HCT116 (cell line): Measurements from ENCODE around the gene ACOXL. TPM values are rescaled to one million over a fixed set of nuclear protein-coding genes. Genes with fewer than 3 reads are reported as not detected.

ENCODE experiments used
- CBX3 ChIP-seq: IDR thresholded peaks from 2 replicates; pipeline ENCODE4 v1.6.1; 2012; ENCODE audit warnings: low read depth
- CTCF ChIP-seq, 3 experiments: fragments of 200-600 bp in 1 of 3; sonication (generic) in 1 of 3; IDR thresholded peaks in 2 of 3; conservative IDR thresholded peaks in 1 of 3; 2 replicates each; pipeline ENCODE4 v1.5.1; 2012 to 2017; ENCODE audit warnings: low read depth in 2 of 3, low read length in 2 of 3, antibody characterized with exemption in 1 of 3, borderline replicate concordance in 1 of 3, control low read depth in 1 of 3, mild to moderate bottlenecking in 1 of 3, mixed read lengths in 1 of 3, mixed run types in 1 of 3, moderate library complexity in 1 of 3; ENCODE audit not compliant: insufficient read depth in 1 of 3
- EGR1 ChIP-seq: IDR thresholded peaks from 2 replicates; pipeline ENCODE4 v1.6.1; 2012; ENCODE audit warnings: low read depth
- ELF1 ChIP-seq: IDR thresholded peaks from 2 replicates; pipeline ENCODE4 v1.6.1; 2012; ENCODE audit warnings: low read depth, borderline replicate concordance
- JUND ChIP-seq: IDR thresholded peaks from 2 replicates; pipeline ENCODE4 v1.6.1; 2012
- MAX ChIP-seq: IDR thresholded peaks from 2 replicates; pipeline ENCODE4 v1.6.1; 2012
- POLR2A ChIP-seq: IDR thresholded peaks from 2 replicates; pipeline ENCODE4 v1.7.0; 2011; ENCODE audit warnings: borderline replicate concordance; ENCODE audit not compliant: insufficient read depth, insufficient read length; ENCODE audit errors: extremely low read depth
- POLR2AphosphoS5 ChIP-seq: IDR thresholded peaks from 2 replicates; pipeline ENCODE4 v1.6.1; 2011; ENCODE audit warnings: mild to moderate bottlenecking, low read depth, low read length, moderate library complexity
- RAD21 ChIP-seq: IDR thresholded peaks from 2 replicates; pipeline ENCODE4 v1.6.1; 2012; ENCODE audit warnings: low read depth, mild to moderate bottlenecking
- SP1 ChIP-seq: IDR thresholded peaks from 2 replicates; pipeline ENCODE4 v1.6.1; 2012; ENCODE audit warnings: low read depth
- SRF ChIP-seq: IDR thresholded peaks from 2 replicates; pipeline ENCODE4 v1.6.1; 2012; ENCODE audit warnings: low read depth
- ZNF274 ChIP-seq: fragments of 200-500 bp; sonication (Bioruptor generic); IDR thresholded peaks from 2 replicates; pipeline ENCODE4 v1.6.1; 2014; ENCODE audit warnings: mild to moderate bottlenecking, low read depth, low read length, inconsistent platforms
- total RNA-seq: library from RNA; stranded (reverse); gene quantifications from one replicate; pipeline ENCODE4 v1.2.1, GENCODE V29; 2021; ENCODE audit not compliant: unreplicated experiment
- TF ChIP-seq, protein P1 (sequence below): IDR thresholded peaks from 2 replicates; pipeline ENCODE4 v1.6.1; 2012; ENCODE audit warnings: low read depth

The ACOXL gene
- total RNA-seq, 1 experiment from 2014 or later = 5.5 TPM

GRCh38 chr2:111154758-111155157 lies 422.4 kb downstream of the ACOXL start (continued):
- TF ChIP-seq, protein P1, sequence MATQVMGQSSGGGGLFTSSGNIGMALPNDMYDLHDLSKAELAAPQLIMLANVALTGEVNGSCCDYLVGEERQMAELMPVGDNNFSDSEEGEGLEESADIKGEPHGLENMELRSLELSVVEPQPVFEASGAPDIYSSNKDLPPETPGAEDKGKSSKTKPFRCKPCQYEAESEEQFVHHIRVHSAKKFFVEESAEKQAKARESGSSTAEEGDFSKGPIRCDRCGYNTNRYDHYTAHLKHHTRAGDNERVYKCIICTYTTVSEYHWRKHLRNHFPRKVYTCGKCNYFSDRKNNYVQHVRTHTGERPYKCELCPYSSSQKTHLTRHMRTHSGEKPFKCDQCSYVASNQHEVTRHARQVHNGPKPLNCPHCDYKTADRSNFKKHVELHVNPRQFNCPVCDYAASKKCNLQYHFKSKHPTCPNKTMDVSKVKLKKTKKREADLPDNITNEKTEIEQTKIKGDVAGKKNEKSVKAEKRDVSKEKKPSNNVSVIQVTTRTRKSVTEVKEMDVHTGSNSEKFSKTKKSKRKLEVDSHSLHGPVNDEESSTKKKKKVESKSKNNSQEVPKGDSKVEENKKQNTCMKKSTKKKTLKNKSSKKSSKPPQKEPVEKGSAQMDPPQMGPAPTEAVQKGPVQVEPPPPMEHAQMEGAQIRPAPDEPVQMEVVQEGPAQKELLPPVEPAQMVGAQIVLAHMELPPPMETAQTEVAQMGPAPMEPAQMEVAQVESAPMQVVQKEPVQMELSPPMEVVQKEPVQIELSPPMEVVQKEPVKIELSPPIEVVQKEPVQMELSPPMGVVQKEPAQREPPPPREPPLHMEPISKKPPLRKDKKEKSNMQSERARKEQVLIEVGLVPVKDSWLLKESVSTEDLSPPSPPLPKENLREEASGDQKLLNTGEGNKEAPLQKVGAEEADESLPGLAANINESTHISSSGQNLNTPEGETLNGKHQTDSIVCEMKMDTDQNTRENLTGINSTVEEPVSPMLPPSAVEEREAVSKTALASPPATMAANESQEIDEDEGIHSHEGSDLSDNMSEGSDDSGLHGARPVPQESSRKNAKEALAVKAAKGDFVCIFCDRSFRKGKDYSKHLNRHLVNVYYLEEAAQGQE = no peak
- TF ChIP-seq ZNF274 (no peak), POLR2A (no peak), CTCF (IDR thresholded peaks at IDR 0.05 in 2 of 3, conservative IDR thresholded peaks at IDR 0.05 in 1 of 3; ENCODE audit: borderline replicate concordance in 1 of 3, insufficient read depth in 1 of 3, low read depth in 2 of 3, low read length in 2 of 3) (no peak), POLR2AphosphoS5 (no peak), MAX (no peak), SRF (no peak), RAD21 (no peak), CBX3 (no peak), EGR1 (no peak), SP1 (no peak), ELF1 (no peak), JUND (no peak)
- TF ChIP-seq, all 23 proteins: peak for 0
